NCI-H1417 (cell line): ENCODE measurements around the gene TNK1.
"Not testable (repeated sequence)": the region's sequence is repeated elsewhere in the genome, so short reads cannot be mapped to it uniquely, and the experiment has no call there.

ENCODE experiments used
- DNase-seq, 3 experiments: peaks; one replicate each; lab custom pipeline; 2025; lab: John Stamatoyannopoulos, UW

Gene TNK1

DNA sequence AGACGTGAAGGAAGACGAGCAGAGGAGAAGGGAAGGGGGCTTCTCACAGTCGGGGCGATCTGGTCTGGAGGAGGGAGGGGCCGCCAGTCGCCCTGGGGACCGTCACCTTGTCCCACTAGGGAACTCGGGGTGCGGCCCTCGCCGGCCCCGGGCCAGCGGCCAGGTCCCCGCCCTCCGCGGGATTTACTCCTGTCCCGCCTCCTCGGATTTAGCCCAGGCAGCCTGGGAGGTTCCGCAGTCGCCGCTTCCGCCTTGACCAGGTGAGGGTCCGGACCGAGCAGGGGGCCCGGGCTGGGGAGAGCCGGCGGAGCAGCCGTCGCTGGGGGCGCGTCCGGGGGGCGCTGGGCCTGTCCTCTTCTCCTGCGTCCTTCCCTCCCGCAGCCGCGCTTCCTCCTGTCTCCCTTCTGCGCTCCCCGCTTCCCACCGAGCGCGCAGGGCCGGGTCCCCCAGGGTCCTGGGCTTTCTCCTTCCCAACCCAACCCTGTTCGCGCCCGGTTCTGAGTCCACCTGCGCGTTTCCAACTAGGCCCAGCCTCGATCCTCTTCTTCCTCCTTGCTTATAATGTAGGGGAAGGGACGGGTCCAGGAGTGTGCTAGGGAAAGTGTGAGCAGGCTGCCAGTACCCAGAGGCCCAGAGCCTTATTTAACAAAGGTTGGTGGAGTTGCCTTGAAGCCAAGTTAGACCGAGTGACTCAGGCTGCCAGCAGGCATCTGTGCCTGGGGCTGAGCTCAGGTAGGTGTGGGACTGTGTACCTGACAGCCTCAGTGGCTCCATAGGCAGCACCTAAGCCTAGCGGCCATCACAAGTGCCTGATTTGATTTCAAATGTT, at the start of gene TNK1:
Gene TNK1, plus strand, starts transcription at position 235 of the 829 bp plus-strand sequence. CDS start 1,838 bp downstream, outside the sequence.
- peak in 2 of 3 experiments; percentile 9 to 14 for DNase-seq

DNA sequence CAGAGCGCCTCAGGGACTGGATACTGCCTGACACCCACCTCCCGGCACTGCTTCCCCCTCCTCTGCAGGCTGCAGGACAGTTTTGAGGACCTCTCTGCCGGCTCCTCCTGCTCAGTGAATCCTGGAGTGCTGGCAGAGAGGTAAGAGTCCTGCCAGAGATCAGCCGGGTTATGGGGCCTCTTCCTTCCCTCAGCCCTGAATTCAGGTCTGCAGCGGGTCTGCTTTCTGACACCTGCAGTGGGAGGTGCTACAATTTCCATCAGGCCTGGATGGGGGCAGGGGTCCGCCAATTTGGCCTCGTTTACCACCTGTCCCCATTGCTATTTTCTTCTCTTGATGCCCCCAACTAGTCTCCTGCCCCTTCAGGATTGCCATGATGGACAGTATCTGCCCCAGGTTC, 48.8 kb upstream of the TNK1 start:
- no peak for DNase-seq

DNA sequence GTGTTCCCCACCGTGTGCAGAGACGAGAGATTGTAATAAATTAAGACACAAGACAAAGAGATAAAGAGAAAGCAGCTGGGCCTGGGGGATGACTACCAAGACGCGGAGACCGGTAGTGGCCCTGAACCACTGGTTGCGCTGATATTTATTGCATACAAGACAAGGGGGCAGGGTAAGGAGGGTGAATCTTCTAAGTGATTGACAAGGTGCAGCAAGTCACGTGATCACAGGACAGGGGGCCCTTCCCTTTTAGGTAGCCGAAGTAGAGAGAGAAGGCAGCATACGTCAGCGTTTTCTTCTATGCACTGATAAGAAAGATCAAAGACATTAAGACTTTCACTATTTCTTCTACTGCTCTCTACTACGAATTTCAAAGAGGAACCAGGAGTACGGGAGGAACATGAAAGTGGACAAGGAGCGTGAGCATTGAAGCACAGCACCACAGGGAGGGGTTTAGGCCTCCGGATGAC, 48.3 kb upstream of the TNK1 start:
- not testable (repeated sequence) for DNase-seq

DNA sequence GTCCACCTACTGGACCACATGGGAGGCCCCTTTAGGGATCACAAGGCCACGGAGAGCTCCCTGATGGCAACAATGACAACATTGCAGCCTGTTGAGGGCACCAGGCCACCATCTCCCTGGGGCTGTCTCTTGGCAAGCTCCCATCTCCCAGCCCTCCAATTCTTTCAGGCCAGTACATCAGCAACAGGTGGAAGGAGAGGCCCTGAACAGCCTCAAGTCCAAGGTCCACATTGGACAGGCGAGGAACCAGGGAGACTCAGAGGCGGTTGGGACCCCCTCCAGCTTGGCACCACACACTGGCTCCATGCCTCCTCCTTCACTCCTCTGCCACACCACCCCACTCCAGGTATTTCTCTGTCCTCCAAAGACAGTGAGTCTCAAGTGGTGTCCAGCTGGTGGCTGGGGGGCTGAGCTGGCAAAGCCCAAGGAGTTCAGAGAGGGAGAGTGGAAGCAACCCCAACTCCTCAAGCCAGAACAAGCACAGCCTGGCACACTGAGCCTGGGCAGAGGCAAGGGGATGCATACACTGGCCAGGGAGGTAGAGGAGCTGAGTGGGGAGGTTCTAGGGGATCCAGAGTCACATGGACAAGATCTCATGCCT, 45.9 kb upstream of the TNK1 start:
- DNase-seq, result no peak

DNA sequence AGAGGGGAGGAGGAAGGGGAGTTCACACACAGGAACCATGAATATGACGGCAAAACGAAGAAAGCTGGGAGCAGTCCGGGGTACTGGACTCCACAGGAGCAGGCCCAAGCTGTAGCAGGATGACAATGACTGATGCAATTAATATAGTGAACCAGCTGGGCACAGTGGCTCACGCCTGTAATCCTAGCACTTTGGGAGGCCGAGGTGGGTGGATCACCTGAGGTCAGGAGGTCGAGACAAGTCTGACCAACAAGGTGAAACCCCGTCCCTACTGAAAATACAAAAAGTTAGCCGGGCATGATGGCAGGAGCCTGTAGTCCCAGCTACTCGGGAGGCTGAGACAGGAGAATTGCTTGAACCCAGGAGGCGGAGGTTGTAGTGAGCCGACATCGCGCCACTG, 45.1 kb upstream of the TNK1 start:
- DNase-seq, result not testable (repeated sequence)

DNA sequence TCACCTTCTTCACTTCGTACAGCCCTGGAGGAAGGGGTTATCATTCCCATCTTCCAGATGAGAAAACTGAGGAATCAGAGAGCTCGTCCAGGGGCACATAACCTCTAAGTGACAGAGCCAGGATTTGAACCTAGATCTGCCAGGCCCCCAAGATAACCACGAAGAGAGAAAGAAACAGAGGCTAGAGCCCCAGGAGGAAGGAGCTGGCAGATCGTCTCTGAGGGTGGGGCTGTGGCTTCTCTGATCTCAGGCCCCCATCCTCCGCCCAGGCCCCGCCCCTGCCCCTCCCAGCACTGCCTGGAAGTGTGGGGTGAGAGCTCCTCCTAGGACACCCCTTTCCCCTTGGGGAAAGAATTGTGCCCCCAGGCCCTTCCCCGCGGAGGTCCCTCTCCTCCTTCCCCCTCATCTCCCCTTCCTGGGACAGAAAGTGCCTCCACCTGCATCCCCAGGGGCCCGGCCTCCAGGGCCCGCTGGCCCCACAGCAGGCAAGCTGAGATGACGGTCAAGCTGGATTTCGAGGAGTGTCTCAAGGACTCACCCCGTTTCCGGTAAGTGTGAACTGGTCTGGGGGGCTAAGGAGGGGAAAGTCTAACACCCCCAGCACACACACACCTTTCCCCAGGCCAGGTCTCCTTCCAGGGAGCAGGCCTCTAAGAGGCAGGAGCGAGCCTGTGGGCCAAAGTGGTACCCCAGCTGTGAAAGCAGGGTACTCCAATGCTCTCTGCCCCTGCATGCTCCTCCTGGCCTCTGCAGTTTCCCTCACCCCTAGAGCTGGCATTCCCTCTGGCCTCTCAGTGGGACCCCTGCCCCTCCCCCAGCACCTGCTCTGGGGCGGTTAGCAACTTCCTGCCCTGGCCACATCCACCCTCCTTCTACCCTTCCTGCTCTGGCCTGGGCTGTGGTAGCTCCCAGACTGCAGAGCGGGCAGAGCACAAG, 44.4 kb upstream of the TNK1 start, which contains the start of gene ACAP1:
Gene ACAP1, plus strand, starts transcription at position 290 of the 936 bp plus-strand sequence. Its CDS starts 206 bp downstream, at position 496.
- DNase-seq, result no peak

DNA sequence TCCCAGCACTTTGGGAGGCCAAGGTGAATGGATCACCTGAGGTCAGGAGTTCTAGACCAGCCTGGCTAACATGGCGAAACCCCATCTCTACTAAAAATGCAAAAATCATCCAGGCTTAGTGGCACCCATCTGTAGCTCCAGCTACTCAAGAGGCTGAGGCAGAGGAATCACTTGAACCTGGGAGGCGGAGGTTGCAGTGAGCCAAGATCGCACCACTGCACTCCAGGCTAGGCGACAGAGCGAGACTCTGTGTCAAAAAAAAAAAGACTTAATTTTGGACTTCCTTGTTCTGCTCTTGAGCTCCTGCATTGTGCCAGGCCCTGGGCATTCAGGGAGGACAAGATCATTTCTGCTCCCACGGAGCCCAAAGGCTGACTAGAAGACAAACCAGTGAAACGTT, 43.3 kb upstream of the TNK1 start:
- DNase-seq, result not testable (repeated sequence)

DNA sequence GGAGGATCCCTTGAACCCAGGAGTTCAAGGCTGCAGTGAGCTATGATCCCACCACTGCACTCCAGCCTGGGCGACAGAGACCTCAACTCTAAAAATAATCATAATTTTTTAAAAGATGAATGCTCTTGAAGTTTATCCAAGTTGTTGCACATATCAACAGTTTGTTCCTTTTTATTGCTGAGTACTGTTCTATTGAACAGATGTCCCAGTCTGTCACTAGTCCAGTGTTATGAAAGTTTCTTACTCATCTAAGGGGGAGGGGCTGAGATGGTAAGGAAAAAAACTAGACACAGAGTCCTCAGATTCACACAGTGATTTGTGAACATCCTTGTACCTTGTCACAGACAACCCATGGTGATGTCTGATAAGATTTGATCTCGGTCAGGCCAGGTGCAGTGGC, 40.7 kb upstream of the TNK1 start:
- DNase-seq, result no peak

DNA sequence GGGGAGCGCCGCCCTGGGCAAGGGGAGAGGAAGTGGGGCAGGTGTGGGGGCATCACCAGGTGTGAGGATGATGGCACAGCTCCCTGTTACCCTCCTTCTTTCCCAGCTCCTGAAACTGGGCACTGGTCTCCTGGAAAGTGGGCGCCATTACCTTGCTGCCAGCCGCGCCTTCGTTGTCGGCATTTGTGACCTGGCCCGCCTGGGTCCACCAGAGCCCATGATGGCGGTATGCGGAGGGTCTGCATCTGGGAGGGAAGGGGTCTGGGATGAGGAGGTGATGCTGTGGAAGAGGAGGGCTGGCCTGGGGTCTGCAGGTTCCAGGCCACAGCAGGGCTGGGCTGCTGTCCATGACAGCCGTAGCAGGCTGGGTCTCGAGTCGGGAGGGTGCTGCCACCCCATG, 39.0 kb upstream of the TNK1 start:
- no peak for DNase-seq

DNA sequence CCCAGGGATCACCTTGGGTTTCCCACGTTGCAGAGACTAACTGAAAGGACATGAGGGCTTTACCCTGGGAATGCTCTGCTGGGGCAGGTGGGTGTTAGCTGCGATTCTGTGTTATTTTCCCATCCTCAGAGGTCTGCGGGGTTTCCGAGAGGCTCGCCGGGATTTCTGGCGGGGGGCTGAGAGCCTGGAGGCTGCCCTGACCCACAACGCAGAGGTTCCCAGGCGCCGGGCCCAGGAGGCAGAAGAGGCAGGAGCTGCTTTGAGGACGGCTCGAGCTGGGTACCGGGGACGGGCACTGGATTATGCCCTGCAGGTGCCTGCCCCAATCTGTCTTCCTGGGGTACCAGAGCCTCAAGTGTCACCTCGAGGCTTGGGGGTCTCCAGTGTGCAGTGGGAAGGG, 37.6 kb upstream of the TNK1 start:
- DNase-seq, result no peak

DNA sequence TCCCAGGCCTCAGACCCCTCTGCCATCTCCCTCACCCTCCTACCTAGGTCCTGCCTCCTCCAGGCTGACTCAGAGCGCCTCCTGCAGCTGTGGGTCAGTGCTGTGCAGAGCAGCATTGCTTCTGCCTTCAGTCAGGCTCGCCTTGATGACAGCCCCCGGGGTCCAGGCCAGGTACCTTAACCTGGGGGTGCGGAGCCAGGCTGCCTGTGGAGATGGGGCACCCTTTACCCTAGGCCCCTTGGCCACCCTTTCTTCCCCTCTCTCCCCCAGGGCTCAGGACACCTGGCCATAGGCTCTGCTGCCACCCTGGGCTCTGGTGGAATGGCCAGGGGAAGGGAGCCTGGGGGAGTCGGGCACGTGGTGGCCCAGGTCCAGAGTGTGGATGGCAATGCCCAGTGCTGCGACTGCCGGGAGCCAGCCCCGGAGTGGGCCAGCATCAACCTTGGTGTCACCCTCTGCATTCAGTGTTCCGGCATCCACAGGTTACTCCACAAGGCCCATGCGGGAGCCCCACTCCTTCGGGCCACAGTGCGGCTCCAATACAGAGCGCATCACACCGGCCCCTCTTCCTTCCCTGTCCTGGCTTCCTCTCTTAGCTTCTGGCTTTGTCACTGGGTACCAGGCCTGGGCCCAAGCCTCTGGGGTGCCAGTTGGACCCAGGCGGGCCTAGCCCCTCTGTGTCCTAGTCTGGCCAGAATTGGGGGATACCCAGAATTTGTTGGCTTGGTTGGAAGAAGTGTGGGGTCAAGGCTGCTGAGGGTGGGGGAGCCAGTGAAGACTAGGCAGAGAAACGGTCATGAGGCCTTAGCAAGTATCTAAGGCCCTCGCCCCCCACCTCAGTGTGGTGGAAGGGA, 33.9 kb upstream of the TNK1 start:
- DNase-seq, result no peak

DNA sequence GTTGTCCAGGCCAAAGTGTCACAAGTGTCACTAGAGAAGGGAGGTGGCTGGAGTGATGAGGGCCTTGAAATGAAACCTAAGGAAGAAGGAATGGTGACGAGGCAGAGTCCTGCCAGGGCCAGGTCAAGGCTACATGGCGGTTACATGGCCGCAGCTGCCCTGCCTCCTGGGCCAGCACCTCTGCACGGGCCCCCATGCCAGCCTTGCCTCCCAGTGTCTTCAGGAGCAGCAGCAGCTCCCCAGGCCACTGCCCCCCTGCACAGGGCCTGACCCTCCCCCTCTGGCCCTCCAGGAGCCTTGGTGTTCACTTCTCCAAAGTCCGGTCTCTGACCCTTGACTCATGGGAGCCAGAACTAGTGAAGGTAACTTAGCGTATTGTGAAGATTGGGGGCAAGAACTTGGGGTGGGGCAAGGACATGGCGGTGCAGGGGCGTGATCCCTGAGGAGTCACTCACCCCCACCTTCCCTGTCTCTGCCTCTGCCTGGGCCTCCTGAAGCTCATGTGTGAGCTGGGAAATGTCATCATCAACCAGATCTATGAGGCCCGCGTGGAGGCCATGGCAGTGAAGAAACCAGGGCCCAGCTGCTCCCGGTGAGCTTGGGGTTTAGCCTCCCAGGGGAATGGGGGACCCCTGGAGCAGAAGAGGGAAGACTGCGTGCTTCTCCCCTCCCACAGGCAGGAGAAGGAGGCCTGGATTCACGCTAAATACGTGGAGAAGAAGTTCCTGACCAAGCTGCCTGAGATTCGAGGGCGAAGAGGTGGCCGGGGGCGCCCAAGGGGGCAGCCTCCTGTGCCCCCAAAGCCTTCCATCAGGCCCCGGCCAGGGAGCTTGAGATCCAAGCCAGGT, 33.0 kb upstream of the TNK1 start:
- DNase-seq, result no peak

DNA sequence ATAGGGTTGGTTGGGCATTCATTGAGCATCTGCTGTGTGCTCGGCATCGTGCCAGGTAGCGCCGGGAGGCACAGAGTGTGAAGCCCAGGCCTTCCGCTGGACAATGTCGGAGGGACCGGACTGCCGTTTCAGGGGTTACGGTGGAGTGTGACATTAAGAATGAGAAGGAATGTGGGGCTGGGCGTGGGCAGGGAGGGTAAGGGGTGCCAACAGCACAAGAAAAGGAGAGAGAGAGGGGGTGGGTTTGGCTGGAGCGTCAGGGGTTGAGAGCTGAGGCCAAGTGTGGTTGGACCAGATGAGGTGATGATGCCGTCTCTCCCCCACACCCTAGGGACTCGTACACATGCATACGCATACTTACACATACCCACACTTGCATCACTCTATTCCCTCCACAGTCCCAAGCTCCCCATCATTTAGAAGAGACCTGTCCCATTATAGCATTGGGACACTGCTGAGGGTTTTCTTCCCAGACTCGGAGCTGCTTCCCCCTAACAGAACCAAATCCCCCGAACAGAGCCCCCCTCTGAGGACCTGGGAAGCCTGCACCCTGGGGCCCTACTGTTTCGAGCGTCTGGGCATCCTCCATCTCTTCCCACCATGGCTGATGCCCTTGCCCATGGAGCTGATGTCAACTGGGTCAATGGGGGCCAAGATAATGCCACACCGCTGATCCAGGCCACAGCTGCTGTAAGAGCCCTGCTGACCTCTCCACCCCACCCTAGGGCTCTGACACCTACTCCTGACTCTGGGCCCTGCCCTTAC, 32.2 kb upstream of the TNK1 start:
- DNase-seq, result no peak

DNA sequence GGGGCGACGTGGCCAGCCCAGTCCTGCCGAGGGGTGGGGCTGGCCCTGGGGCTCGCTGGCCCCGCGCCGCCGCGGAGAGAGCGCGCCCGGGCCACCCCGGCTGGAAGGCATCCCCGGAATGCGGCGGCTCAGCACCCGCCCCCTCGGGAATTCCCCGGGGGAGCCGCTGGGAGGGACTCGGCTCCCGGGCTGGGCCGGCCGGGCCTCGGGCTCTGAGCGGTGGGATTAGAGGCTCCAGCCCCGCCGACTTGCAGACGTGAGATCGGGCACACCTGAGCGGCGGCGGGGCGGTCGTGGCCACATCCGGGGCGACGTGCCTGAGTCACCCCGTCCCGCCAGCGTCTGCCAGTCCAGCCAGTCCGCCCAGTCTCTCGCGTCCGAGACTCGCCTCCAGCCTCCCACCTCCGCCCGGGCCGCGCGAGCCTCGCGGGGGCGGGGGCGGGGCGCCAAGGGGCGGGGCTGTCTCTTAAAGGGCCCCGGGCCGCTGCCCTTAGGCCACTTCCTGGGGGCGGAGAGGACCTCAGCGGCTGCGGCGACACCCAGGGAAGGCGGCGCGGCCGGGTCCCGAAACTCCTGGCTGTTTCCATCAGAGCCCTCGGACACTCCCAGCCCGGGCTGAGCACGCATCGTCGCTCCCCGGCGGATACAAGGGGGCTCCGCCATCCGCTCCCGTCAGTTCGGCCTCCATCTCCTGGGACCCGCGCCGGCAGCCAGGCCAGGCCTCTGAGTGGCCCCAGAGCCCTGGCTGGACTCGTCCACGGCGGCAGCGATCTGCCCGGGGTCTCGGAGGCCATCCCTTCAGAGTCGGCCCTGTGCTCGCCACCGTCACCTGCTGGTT, 29.0 kb upstream of the TNK1 start, which contains the start of gene KCTD11:
Gene KCTD11, plus strand, starts transcription at position 498 of the 838 bp plus-strand sequence.
- peak; percentile 33 to 71 (median 57) for DNase-seq

DNA sequence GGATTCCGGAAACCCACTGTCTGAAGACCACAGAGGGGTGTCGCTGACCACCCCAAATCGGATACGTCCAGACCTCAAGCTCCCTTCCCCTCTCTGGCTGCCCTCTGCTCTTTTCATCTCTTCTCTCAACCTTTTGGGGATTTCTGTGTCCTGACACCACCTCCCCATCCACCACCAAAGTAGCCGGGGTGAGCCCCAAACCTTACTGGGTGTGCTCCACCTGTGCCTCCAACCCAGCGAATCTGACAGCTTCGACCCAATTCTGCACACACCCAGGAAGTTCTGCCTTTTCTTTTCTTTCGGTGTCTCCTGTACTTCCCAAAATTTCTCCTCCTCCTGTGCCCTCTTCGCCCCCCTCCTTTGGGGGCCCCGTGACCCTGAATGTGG, 28.4 kb upstream of the TNK1 start:
- no peak for DNase-seq

DNA sequence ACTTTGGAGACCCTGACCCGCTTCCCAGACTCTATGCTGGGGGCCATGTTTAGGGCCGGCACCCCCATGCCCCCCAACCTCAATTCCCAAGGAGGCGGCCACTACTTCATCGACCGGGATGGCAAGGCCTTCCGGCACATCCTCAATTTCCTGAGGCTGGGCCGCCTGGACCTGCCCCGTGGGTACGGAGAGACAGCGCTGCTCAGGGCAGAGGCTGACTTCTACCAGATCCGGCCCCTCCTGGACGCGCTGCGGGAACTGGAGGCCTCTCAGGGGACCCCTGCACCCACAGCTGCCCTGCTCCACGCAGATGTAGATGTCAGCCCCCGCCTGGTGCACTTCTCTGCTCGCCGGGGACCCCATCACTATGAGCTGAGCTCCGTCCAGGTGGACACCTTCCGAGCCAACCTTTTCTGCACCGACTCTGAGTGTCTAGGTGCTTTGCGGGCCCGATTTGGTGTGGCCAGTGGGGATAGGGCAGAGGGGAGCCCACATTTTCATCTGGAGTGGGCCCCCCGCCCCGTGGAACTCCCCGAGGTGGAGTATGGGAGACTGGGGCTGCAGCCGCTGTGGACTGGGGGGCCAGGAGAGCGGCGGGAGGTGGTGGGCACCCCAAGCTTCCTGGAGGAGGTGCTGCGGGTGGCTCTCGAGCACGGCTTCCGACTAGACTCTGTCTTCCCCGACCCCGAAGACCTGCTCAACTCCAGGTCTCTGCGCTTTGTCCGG, 27.8 kb upstream of the TNK1 start:
- DNase-seq, result no peak

DNA sequence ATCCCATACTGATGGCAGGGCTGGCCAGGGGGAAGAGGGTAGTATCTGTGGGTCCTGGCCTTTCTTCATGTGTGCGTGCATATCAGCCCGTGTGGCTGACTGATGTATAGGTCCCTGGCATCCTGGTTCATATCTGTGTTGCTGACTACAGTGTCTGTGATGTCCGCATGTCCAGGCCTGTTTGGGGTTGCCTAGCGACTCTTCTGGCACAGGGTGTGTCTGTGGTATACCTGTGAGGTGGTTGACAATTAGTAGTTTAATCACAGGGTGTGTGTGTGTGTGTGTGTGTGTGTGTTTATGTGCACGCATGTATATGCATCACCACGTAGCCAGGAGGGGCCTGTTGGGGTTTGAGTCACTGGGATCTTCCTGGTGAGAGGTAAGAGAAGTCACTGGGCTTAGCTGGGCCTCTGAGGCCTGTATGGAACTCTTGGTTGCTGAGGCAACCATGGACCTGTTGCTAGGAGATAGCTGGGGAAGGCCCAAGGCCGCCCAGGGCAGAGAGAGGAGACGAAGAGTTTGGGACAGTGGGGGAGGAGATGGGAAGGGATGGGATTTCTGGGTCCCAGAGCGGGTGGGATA, 26.5 kb upstream of the TNK1 start:
- peak in 2 of 3 experiments; percentile 39 to 64 for DNase-seq
